22Rv1 (cell line): ENCODE results near the gene AAGAB.

Experiments
- CTCF ChIP-seq: fragments of 450-650 bp; IDR thresholded peaks from 2 replicates; pipeline ENCODE4 v1.5.1; 2017; ENCODE audit warnings: mild to moderate bottlenecking
- ZFX ChIP-seq: fragments of 450-650 bp; IDR thresholded peaks from 2 replicates; pipeline ENCODE4 v1.6.1; 2017; ENCODE audit warnings: antibody characterized with exemption, borderline replicate concordance

- TF ChIP-seq CTCF (peak; percentile 71), ZFX (no peak)
Measured at GRCh38 chr15:67303490-67304363, 49.3 kb upstream of the AAGAB start.
